ENCODE data around the gene SREBF2.
A peak's percentile ranks its signal among the peaks of the same experiment; 100 is the strongest.
"Not testable (repeated sequence)": the region's sequence is repeated elsewhere in the genome, so short reads cannot be mapped to it uniquely, and the experiment has no call there.

Gene SREBF2

GRCh38 chr22:41928593-41929417 lies 95.9 kb downstream of the SREBF2 start:
- in situ Hi-C loops (cut with HindIII; ENCODE audit: low pct_ligation_motif_present, low pct_unique_long_range_greater_than_20kb, low sequenced_read_pairs), result no loop called here
- DNase-seq, result no peak

GRCh38 chr22:41929418-41929810 lies 96.5 kb downstream of the SREBF2 start:
- no peak for DNase-seq
- in situ Hi-C loops (cut with HindIII; ENCODE audit: low pct_ligation_motif_present, low pct_unique_long_range_greater_than_20kb, low sequenced_read_pairs), result no loop called here

- no peak for DNase-seq
- in situ Hi-C loops (cut with HindIII; ENCODE audit: low pct_ligation_motif_present, low pct_unique_long_range_greater_than_20kb, low sequenced_read_pairs), result no loop called here
These were observed 98.9 kb downstream of the SREBF2 start for GRCh38 chr22:41931701-41932269.

GRCh38 chr22:41932353-41932752 lies 99.4 kb downstream of the SREBF2 start:
- in situ Hi-C loops (cut with HindIII; ENCODE audit: low pct_ligation_motif_present, low pct_unique_long_range_greater_than_20kb, low sequenced_read_pairs), result no loop called here
- DNase-seq, result no peak

GRCh38 chr22:41933411-41934177 lies 100.7 kb downstream of the SREBF2 start:
- no peak for DNase-seq
- in situ Hi-C loops (cut with HindIII; ENCODE audit: low pct_ligation_motif_present, low pct_unique_long_range_greater_than_20kb, low sequenced_read_pairs), result no loop called here

- no peak for DNase-seq
- in situ Hi-C loops (cut with HindIII; ENCODE audit: low pct_ligation_motif_present, low pct_unique_long_range_greater_than_20kb, low sequenced_read_pairs), result no loop called here
These were observed 101.5 kb downstream of the SREBF2 start for GRCh38 chr22:41934284-41935014.

- in situ Hi-C loops (cut with HindIII; ENCODE audit: low pct_ligation_motif_present, low pct_unique_long_range_greater_than_20kb, low sequenced_read_pairs), result no loop called here
- DNase-seq, result no peak
These were observed 102.1 kb downstream of the SREBF2 start for GRCh38 chr22:41935015-41935351.

GRCh38 chr22:41935509-41935908 lies 102.6 kb downstream of the SREBF2 start:
- in situ Hi-C loops (cut with HindIII; ENCODE audit: low pct_ligation_motif_present, low pct_unique_long_range_greater_than_20kb, low sequenced_read_pairs), result no loop called here

GRCh38 chr22:41936894-41937169 lies 103.9 kb downstream of the SREBF2 start:
- DNase-seq, result no peak
- in situ Hi-C loops (cut with HindIII; ENCODE audit: low pct_ligation_motif_present, low pct_unique_long_range_greater_than_20kb, low sequenced_read_pairs), result no loop called here

More at GRCh38 chr22:41935509-41935908, 102.6 kb downstream of the SREBF2 start:
- DNase-seq, result no peak

GRCh38 chr22:41939981-41940831 lies 107.3 kb downstream of the SREBF2 start:
- in situ Hi-C loops (cut with HindIII; ENCODE audit: low pct_ligation_motif_present, low pct_unique_long_range_greater_than_20kb, low sequenced_read_pairs), result no loop called here
- no peak for DNase-seq

GRCh38 chr22:41940832-41941765 lies 108.2 kb downstream of the SREBF2 start:
- peak; percentile 77 for DNase-seq
- in situ Hi-C loops (cut with HindIII; ENCODE audit: low pct_ligation_motif_present, low pct_unique_long_range_greater_than_20kb, low sequenced_read_pairs), result no loop called here

- in situ Hi-C loops (cut with HindIII; ENCODE audit: low pct_ligation_motif_present, low pct_unique_long_range_greater_than_20kb, low sequenced_read_pairs), result no loop called here
- DNase-seq, result no peak
These were observed 110.8 kb downstream of the SREBF2 start for GRCh38 chr22:41943661-41944209.

GRCh38 chr22:41946629-41947423 lies 113.9 kb downstream of the SREBF2 start, which contains the start of gene CENPM:
TSS of gene CENPM (minus strand) at chr22:41947152. CDS start at chr22:41947076, 76 bp downstream.
- in situ Hi-C loops (cut with HindIII; ENCODE audit: low pct_ligation_motif_present, low pct_unique_long_range_greater_than_20kb, low sequenced_read_pairs), result no loop called here
- DNase-seq, result peak; percentile 93

- in situ Hi-C loops (cut with HindIII; ENCODE audit: low pct_ligation_motif_present, low pct_unique_long_range_greater_than_20kb, low sequenced_read_pairs), result no loop called here
- no peak for DNase-seq
These were observed 114.6 kb downstream of the SREBF2 start for GRCh38 chr22:41947424-41948080.

GRCh38 chr22:41948142-41948541 lies 115.2 kb downstream of the SREBF2 start:
- no peak for DNase-seq
- in situ Hi-C loops (cut with HindIII; ENCODE audit: low pct_ligation_motif_present, low pct_unique_long_range_greater_than_20kb, low sequenced_read_pairs), result no loop called here

- in situ Hi-C loops (cut with HindIII; ENCODE audit: low pct_ligation_motif_present, low pct_unique_long_range_greater_than_20kb, low sequenced_read_pairs); DNase-seq: not testable (repeated sequence)
These were observed 116.0 kb downstream of the SREBF2 start for GRCh38 chr22:41948928-41949296.
